SK-N-MC (cell line): ENCODE measurements around the gene PCDHA11.
"Not testable (repeated sequence)": the region's sequence is repeated elsewhere in the genome, so short reads cannot be mapped to it uniquely, and the experiment has no call there.

Experiments used
- DNase-seq: peaks from one replicate; pipeline ENCODE4 v3.0.0-alpha.2; 2011; ENCODE audit warnings: low read depth, low spot score
- H3K27ac ChIP-seq: fragments of 200-600 bp; sonication (generic); 2 replicates; pipeline ENCODE4 v1.5.1; 2016; ENCODE audit warnings: mixed run types
- H3K36me3 ChIP-seq: fragments of 200-600 bp; sonication (generic); 2 replicates; pipeline ENCODE4 v1.6.1; 2017; ENCODE audit warnings: antibody characterized with exemption, low read length, mixed read lengths; ENCODE audit not compliant: insufficient read depth
- H3K4me3 ChIP-seq: fragments of 200-600 bp; sonication (generic); 2 replicates; pipeline ENCODE4 v1.5.1; 2016
- H3K9ac ChIP-seq: fragments of 200-600 bp; sonication (generic); 2 replicates; pipeline ENCODE4 v1.8.0; 2017; ENCODE audit warnings: mixed run types, mixed read lengths; ENCODE audit not compliant: insufficient read length
- H3K9me3 ChIP-seq: fragments of 200-600 bp; sonication (generic); 2 replicates; pipeline ENCODE4 v1.6.1; 2017; ENCODE audit warnings: low read depth, mild to moderate bottlenecking, antibody characterized with exemption, low read length, moderate library complexity, mixed read lengths
- EZH2 ChIP-seq: fragments of 200-600 bp; sonication (generic); IDR thresholded peaks from one replicate; pipeline ENCODE4 v1.6.1; 2017; ENCODE audit warnings: antibody characterized with exemption
- FOXP2 ChIP-seq: optimal IDR thresholded peaks from 2 replicates; pipeline ENCODE3; 2011; ENCODE audit warnings: mild to moderate bottlenecking, moderate library complexity; ENCODE audit not compliant: insufficient read depth; ENCODE audit errors: extremely low read length, control extremely low read depth
- POLR2AphosphoS5 ChIP-seq: IDR thresholded peaks from 2 replicates; pipeline ENCODE4 v1.6.1; 2012; ENCODE audit warnings: mild to moderate bottlenecking, low read depth, low read length, borderline replicate concordance

PCDHA11 gene

GRCh38 chr5:140833993-140834392, 34.8 kb upstream of the PCDHA11 start, which contains the start of gene PCDHA7:
PCDHA7 (plus strand) TSS chr5:140834269; CDS start chr5:140834384, 115 bp downstream.
- TF ChIP-seq POLR2AphosphoS5 (no peak), EZH2 (no peak), FOXP2 (no peak)
- H3K9me3 ChIP-seq: no peaks in the 10 kb centered on the region
- no peak within 1 kb of the TSS for H3K27ac ChIP-seq
- DNase-seq: no peak
- H3K4me3 ChIP-seq: no peak within 1 kb of the TSS
- no peaks in the 10 kb centered on the region for H3K36me3 ChIP-seq
- no peak within 1 kb of the TSS for H3K9ac ChIP-seq

GRCh38 chr5:140834439-140835008, 34.2 kb upstream of the PCDHA11 start:
- not testable (repeated sequence) for H3K9me3 ChIP-seq, H3K27ac ChIP-seq, H3K36me3 ChIP-seq, H3K4me3 ChIP-seq, DNase-seq, H3K9ac ChIP-seq

GRCh38 chr5:140835622-140836510, 32.9 kb upstream of the PCDHA11 start:
- Histone ChIP-seq H3K9ac (no peak overlapping the region), H3K36me3 (no peaks in the 10 kb centered on the region), H3K4me3 (no peak overlapping the region), H3K27ac (no peak overlapping the region), H3K9me3 (no peaks in the 10 kb centered on the region)
- TF ChIP-seq POLR2AphosphoS5 (no peak), EZH2 (no peak), FOXP2 (no peak)
- DNase-seq: no peak

GRCh38 chr5:140840978-140841962, 27.5 kb upstream of the PCDHA11 start, which contains the start of gene PCDHA8:
PCDHA8 (plus strand) TSS chr5:140841187; CDS start chr5:140841322, 135 bp downstream.
- Histone ChIP-seq H3K9ac (no peak within 1 kb of the TSS), H3K27ac (no peak within 1 kb of the TSS)

GRCh38 chr5:140842798-140843733, 25.7 kb upstream of the PCDHA11 start:
- Histone ChIP-seq H3K27ac (no peak overlapping the region), H3K4me3 (no peak overlapping the region), H3K36me3 (no peaks in the 10 kb centered on the region), H3K9ac (no peak overlapping the region), H3K9me3 (no peaks in the 10 kb centered on the region)
- DNase-seq: no peak
- TF ChIP-seq POLR2AphosphoS5 (no peak), EZH2 (no peak), FOXP2 (no peak)

More at GRCh38 chr5:140840978-140841962, 27.5 kb upstream of the PCDHA11 start, which contains the start of gene PCDHA8:
- DNase-seq: no peak
- no peak for TF ChIP-seq FOXP2
- no peak for TF ChIP-seq POLR2AphosphoS5
- TF ChIP-seq EZH2: no peak
- H3K36me3 ChIP-seq: no peaks in the 10 kb centered on the region
- no peaks in the 10 kb centered on the region for H3K9me3 ChIP-seq
- H3K4me3 ChIP-seq: no peak within 1 kb of the TSS

- not testable (repeated sequence) for H3K9ac ChIP-seq, DNase-seq, H3K4me3 ChIP-seq, H3K9me3 ChIP-seq, H3K36me3 ChIP-seq, H3K27ac ChIP-seq
Observed at GRCh38 chr5:140848139-140849102, 20.3 kb upstream of the PCDHA11 start, which contains the start of gene PCDHA9. PCDHA9 (plus strand) TSS chr5:140848382; CDS start chr5:140848496, 114 bp downstream.

- not testable (repeated sequence) for H3K9me3 ChIP-seq, H3K9ac ChIP-seq, H3K36me3 ChIP-seq, DNase-seq, H3K4me3 ChIP-seq, H3K27ac ChIP-seq
Observed at GRCh38 chr5:140849831-140850634, 18.7 kb upstream of the PCDHA11 start.
